ENCODE measurements around the gene PRKN.

GRCh38 chr6:161463071-161463470, 1264.5 kb downstream of the PRKN start:
- TF ChIP-seq MEF2D (tag; conservative IDR thresholded peaks at IDR 0.05; ENCODE audit: low read depth) (no peak), TCF7L2 (IDR thresholded peaks at IDR 0.05; ENCODE audit: low read depth, low read length) (no peak), RCOR1 (IDR thresholded peaks at IDR 0.05; ENCODE audit: borderline replicate concordance in 1 of 2, low read depth in 2 of 2, low read length in 2 of 2) (no peak), CTCF (IDR thresholded peaks at IDR 0.05 in 2 of 3, conservative IDR thresholded peaks at IDR 0.05 in 1 of 3; ENCODE audit: insufficient read depth in 2 of 3, low read depth in 1 of 3, low read length in 3 of 3) (no peak), JUN (IDR thresholded peaks at IDR 0.05; ENCODE audit: borderline replicate concordance, low read depth, low read length) (no peak), JUN (CRISPR knock-in tag; IDR thresholded peaks at IDR 0.05; ENCODE audit: borderline replicate concordance) (no peak), PTBP1 (IDR thresholded peaks at IDR 0.05; ENCODE audit: low read depth, low read length) (no peak), NFYB (IDR thresholded peaks at IDR 0.05; ENCODE audit: extremely low read depth, insufficient read length) (no peak), PCBP2 (IDR thresholded peaks at IDR 0.05; ENCODE audit: low read depth, low read length, poor library complexity, severe bottlenecking) (no peak), ZNF324 (CRISPR knock-in tag; IDR thresholded peaks at IDR 0.05) (no peak), POLR2A (conservative IDR thresholded peaks at IDR 0.05) (no peak), CCAR2 (IDR thresholded peaks at IDR 0.05; ENCODE audit: low read depth, low read length) (no peak)
